H9 (cell line): ENCODE results near the gene SIPA1. TPM values are rescaled to one million over a fixed set of nuclear protein-coding genes. Genes with fewer than 3 reads are reported as not detected.

Experiments
- DNase-seq: peaks from one replicate; pipeline ENCODE4 v3.0.0-alpha.2; 2017
- H2AFZ ChIP-seq: one replicate; pipeline ENCODE4 v1.6.1; 2013; ENCODE audit warnings: mild to moderate bottlenecking, low read length, control low read depth, moderate library complexity
- H2AK5ac ChIP-seq: 2 replicates; pipeline ENCODE4 v1.6.1; 2013; ENCODE audit warnings: low read length, control low read depth, mixed read lengths; ENCODE audit not compliant: insufficient read length
- H2BK120ac ChIP-seq: one replicate; pipeline ENCODE4 v1.6.1; 2013; ENCODE audit warnings: low read depth, mild to moderate bottlenecking, low read length, control low read depth, inconsistent platforms; ENCODE audit not compliant: poor library complexity, severe bottlenecking
- H2BK12ac ChIP-seq: 2 replicates; pipeline ENCODE4 v1.6.1; 2013; ENCODE audit warnings: low read length, control low read depth, mixed read lengths, low read depth; ENCODE audit not compliant: insufficient read length
- H2BK15ac ChIP-seq: 2 replicates; pipeline ENCODE4 v1.6.1; 2013; ENCODE audit warnings: low read depth, low read length, control low read depth
- H2BK20ac ChIP-seq: one replicate; pipeline ENCODE4 v1.6.1; 2013; ENCODE audit warnings: low read depth, mild to moderate bottlenecking, low read length, control low read depth, inconsistent platforms; ENCODE audit not compliant: poor library complexity, severe bottlenecking
- H2BK5ac ChIP-seq: 2 replicates; pipeline ENCODE4 v1.6.1; 2013; ENCODE audit warnings: low read length, control low read depth, mixed read lengths; ENCODE audit not compliant: insufficient read length
- H3K14ac ChIP-seq: 2 replicates; pipeline ENCODE4 v1.6.1; 2013; ENCODE audit warnings: low read length, control low read depth; ENCODE audit not compliant: insufficient read depth
- H3K18ac ChIP-seq: 2 replicates; pipeline ENCODE4 v1.6.1; 2013; ENCODE audit warnings: low read depth, mild to moderate bottlenecking, mixed read lengths, low read length, control low read depth; ENCODE audit not compliant: insufficient read length
- H3K23ac ChIP-seq: 2 replicates; pipeline ENCODE4 v1.6.1; 2013; ENCODE audit warnings: low read length, control low read depth, mixed read lengths, low read depth; ENCODE audit not compliant: insufficient read length
- H3K23me2 ChIP-seq: 2 replicates; pipeline ENCODE4 v1.6.1; 2013; ENCODE audit warnings: low read depth, mild to moderate bottlenecking, mixed read lengths, low read length, control low read depth; ENCODE audit not compliant: insufficient read length, poor library complexity, severe bottlenecking
- H3K27ac ChIP-seq: 2 replicates; pipeline ENCODE4 v1.5.1; 2013; ENCODE audit warnings: low read length, control low read depth, mixed read lengths, low read depth; ENCODE audit not compliant: insufficient read length
- H3K27me3 ChIP-seq: 2 replicates; pipeline ENCODE4 v1.6.1; 2013; ENCODE audit warnings: low read length, control low read depth, inconsistent platforms; ENCODE audit not compliant: insufficient read depth
- H3K4ac ChIP-seq: 2 replicates; pipeline ENCODE4 v1.6.1; 2013; ENCODE audit warnings: low read depth, mild to moderate bottlenecking, control low read depth, inconsistent platforms, low read length, moderate library complexity
- H3K4me1 ChIP-seq: 2 replicates; pipeline ENCODE4 v1.6.1; 2013; ENCODE audit warnings: low read length, control low read depth, inconsistent platforms; ENCODE audit not compliant: insufficient read depth
- H3K4me2 ChIP-seq: 2 replicates; pipeline ENCODE4 v1.6.1; 2013; ENCODE audit warnings: low read length, control low read depth, mixed read lengths; ENCODE audit not compliant: insufficient read length, insufficient read depth
- H3K56ac ChIP-seq: 2 replicates; pipeline ENCODE4 v1.6.1; 2013; ENCODE audit warnings: low read depth, mild to moderate bottlenecking, mixed read lengths, low read length, control low read depth; ENCODE audit not compliant: insufficient read length
- H3K79me1 ChIP-seq: 2 replicates; pipeline ENCODE4 v1.6.1; 2013; ENCODE audit warnings: low read depth, mild to moderate bottlenecking, moderate library complexity, low read length, control low read depth, inconsistent platforms; ENCODE audit not compliant: insufficient read depth, poor library complexity, severe bottlenecking
- H3K79me2 ChIP-seq: 2 replicates; pipeline ENCODE4 v1.6.1; 2013; ENCODE audit warnings: low read length, control low read depth, inconsistent platforms; ENCODE audit not compliant: insufficient read depth
- H3K9ac ChIP-seq: 2 replicates; pipeline ENCODE4 v1.6.1; 2013; ENCODE audit warnings: low read length, control low read depth, mixed read lengths; ENCODE audit not compliant: insufficient read length; ENCODE audit errors: extremely low read depth
- H3K9me3 ChIP-seq: one replicate; pipeline ENCODE4 v1.6.1; 2013; ENCODE audit warnings: low read depth, low read length, inconsistent platforms; ENCODE audit not compliant: control insufficient read depth
- H3T11ph ChIP-seq: one replicate; pipeline ENCODE4 v1.6.1; 2013; ENCODE audit warnings: mild to moderate bottlenecking, low read length, control low read depth, inconsistent platforms
- H4K20me1 ChIP-seq: one replicate; pipeline ENCODE4 v1.6.1; 2013; ENCODE audit not compliant: control insufficient read depth, insufficient read length, insufficient read depth
- H4K5ac ChIP-seq: 2 replicates; pipeline ENCODE4 v1.6.1; 2013; ENCODE audit warnings: low read depth, mild to moderate bottlenecking, mixed read lengths, low read length, control low read depth; ENCODE audit not compliant: insufficient read length
- H4K8ac ChIP-seq: replicated peaks from 2 replicates; pipeline ENCODE4 v1.6.1; 2013; ENCODE audit warnings: low read length, control low read depth, mixed read lengths, low read depth; ENCODE audit not compliant: insufficient read length
- H4K91ac ChIP-seq: 2 replicates; pipeline ENCODE4 v1.6.1; 2013; ENCODE audit warnings: low read depth, mild to moderate bottlenecking, moderate library complexity, mixed read lengths, low read length, control low read depth; ENCODE audit not compliant: insufficient read length
- H3K27ac Mint-ChIP-seq, 3 experiments: 2 replicates in 2 of 3; 3 replicates in 1 of 3; pipeline ENCODE4 v1.8.0; 2020 to 2021; ENCODE audit warnings: mixed read lengths in 3 of 3, mild to moderate bottlenecking in 1 of 3, moderate library complexity in 1 of 3
- H3K27me3 Mint-ChIP-seq: 2 replicates; pipeline ENCODE4 v1.8.0; 2021; ENCODE audit warnings: low read depth, mild to moderate bottlenecking, moderate library complexity, mixed read lengths
- H3K36me3 Mint-ChIP-seq, 3 experiments: 2 replicates in 2 of 3; 3 replicates in 1 of 3; pipeline ENCODE4 v1.8.0; 2020 to 2021; ENCODE audit warnings: low read depth in 3 of 3, mixed read lengths in 3 of 3; ENCODE audit not compliant: insufficient read depth in 1 of 3
- H3K4me1 Mint-ChIP-seq, 2 experiments: 2 replicates each; pipeline ENCODE4 v1.8.0; 2020; ENCODE audit warnings: mixed read lengths in 2 of 2
- H3K4me3 Mint-ChIP-seq, 2 experiments: 2 replicates in 1 of 2; 3 replicates in 1 of 2; pipeline ENCODE4 v1.8.0; 2020 to 2021; ENCODE audit warnings: mild to moderate bottlenecking in 2 of 2, mixed read lengths in 2 of 2, moderate library complexity in 1 of 2
- H3K9me3 Mint-ChIP-seq, 2 experiments: 2 replicates in 1 of 2; 3 replicates in 1 of 2; pipeline ENCODE4 v1.8.0; 2020; ENCODE audit warnings: mild to moderate bottlenecking in 2 of 2, mixed read lengths in 2 of 2, moderate library complexity in 1 of 2
- WGBS: extraction: QIAGEN DNeasy Blood & Tissue Kit; methylation state at CpG from one replicate; pipeline ENCODE4 v1.1.7; 2013; ENCODE audit warnings: missing lambda C conversion rate, low lambda C conversion rate, mixed read lengths; ENCODE audit not compliant: insufficient read length; ENCODE audit errors: extremely low coverage; 5-methylcytosine and 5-hydroxymethylcytosine counted together
- total RNA-seq: library from RNA; stranded (reverse); gene quantifications from 2 replicates; pipeline ENCODE4 v1.2.1, GENCODE V29; 2021
- TF ChIP-seq, protein P1 (sequence below): fragments of 200-600 bp; sonication (generic); conservative IDR thresholded peaks from 3 replicates; pipeline ENCODE4 v1.8.0; 2021; ENCODE audit warnings: antibody characterized with exemption, mild to moderate bottlenecking

The SIPA1 gene
- total RNA-seq, 1 experiment from 2014 or later, result 32.0 TPM

GRCh38 chr11:65645710-65646109 lies 7.8 kb downstream of the SIPA1 start:
- Mint-ChIP-seq H3K27me3 (peaks cover 2% of the 10 kb centered on the region), H3K9me3 (no peaks in the 10 kb centered on the region; a peak in 1 of 5 replicates), H3K27ac (no peak overlapping the region), H3K4me1 (peaks cover 17 to 28% of the 10 kb centered on the region in 2 experiments), H3K36me3 (peaks cover 5 to 10% (median 9%) of the 10 kb centered on the region in 3 experiments; a peak in 6 of 7 replicates), H3K4me3 (no peak overlapping the region; a peak in 1 of 5 replicates)
- Histone ChIP-seq H3K4me1 (peaks cover 5% of the 10 kb centered on the region; the same call in 1 of the 2 replicates), H4K91ac (no peak overlapping the region), H3K23me2 (peaks cover 11% of the 10 kb centered on the region), H3K9ac (no peak overlapping the region), H3K23ac (no peak overlapping the region), H2BK120ac (no peak overlapping the region), H3K4me2 (no peak overlapping the region), H2BK5ac (no peak overlapping the region), H2AK5ac (no peak overlapping the region), H3K9me3 (no peaks in the 10 kb centered on the region), H3K27me3 (no peaks in the 10 kb centered on the region), H3K79me1 (no peaks in the 10 kb centered on the region), H3K14ac (no peak overlapping the region), H2BK20ac (no peak overlapping the region), H2BK15ac (no peak overlapping the region), H3T11ph (no peak overlapping the region), H4K5ac (no peak overlapping the region), H3K79me2 (no peaks in the 10 kb centered on the region), H3K27ac (no peak overlapping the region), H4K20me1 (peaks cover 5% of the 10 kb centered on the region), H3K4ac (no peak overlapping the region), H3K56ac (no peak overlapping the region), H3K18ac (no peak overlapping the region), H2BK12ac (no peak overlapping the region), H4K8ac (no peak overlapping the region), H2AFZ (no peak overlapping the region)
- WGBS, result no CpG with 5 or more reads among the region's 10 CpGs
- DNase-seq, result no peak
- TF ChIP-seq, protein P1, sequence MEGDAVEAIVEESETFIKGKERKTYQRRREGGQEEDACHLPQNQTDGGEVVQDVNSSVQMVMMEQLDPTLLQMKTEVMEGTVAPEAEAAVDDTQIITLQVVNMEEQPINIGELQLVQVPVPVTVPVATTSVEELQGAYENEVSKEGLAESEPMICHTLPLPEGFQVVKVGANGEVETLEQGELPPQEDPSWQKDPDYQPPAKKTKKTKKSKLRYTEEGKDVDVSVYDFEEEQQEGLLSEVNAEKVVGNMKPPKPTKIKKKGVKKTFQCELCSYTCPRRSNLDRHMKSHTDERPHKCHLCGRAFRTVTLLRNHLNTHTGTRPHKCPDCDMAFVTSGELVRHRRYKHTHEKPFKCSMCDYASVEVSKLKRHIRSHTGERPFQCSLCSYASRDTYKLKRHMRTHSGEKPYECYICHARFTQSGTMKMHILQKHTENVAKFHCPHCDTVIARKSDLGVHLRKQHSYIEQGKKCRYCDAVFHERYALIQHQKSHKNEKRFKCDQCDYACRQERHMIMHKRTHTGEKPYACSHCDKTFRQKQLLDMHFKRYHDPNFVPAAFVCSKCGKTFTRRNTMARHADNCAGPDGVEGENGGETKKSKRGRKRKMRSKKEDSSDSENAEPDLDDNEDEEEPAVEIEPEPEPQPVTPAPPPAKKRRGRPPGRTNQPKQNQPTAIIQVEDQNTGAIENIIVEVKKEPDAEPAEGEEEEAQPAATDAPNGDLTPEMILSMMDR, result no peak
